Body of pancreas (tissue), 4 donors: ENCODE results near the gene NLRP5. TPM values are rescaled to one million over a fixed set of nuclear protein-coding genes. Genes with fewer than 3 reads are reported as not detected.
A peak's percentile ranks its signal among the peaks of the same experiment; 100 is the strongest.

Experiments
- ATAC-seq: fragments of 150-250 bp; one replicate; pipeline ENCODE4 v1.9.1; 2016
- DNase-seq, 4 donors: peaks; one replicate each; pipeline ENCODE4 v3.0.0-alpha.2; 2019
- H3K27ac ChIP-seq, 4 donors: fragments of 200-600 bp; sonication (generic); 1 replicate in 3 of 4; 2 replicates in 1 of 4; pipeline versions ENCODE4 v1.5.1 to v1.6.1; 2016 to 2019; ENCODE audit warnings: mild to moderate bottlenecking in 1 of 4, mixed read lengths in 1 of 4, moderate library complexity in 1 of 4
- H3K27me3 ChIP-seq, 2 donors: fragments of 200-600 bp; sonication (generic); one replicate each; pipeline ENCODE4 v1.6.0; 2016; ENCODE audit warnings: mild to moderate bottlenecking in 1 of 2
- H3K36me3 ChIP-seq, 2 donors: fragments of 200-600 bp; sonication (generic); replicated peaks in 1 of 2; 2 replicates each; pipeline ENCODE4 v1.5.1; 2016; ENCODE audit warnings: low read depth in 2 of 2; ENCODE audit not compliant: insufficient read depth in 1 of 2
- H3K4me1 ChIP-seq: fragments of 200-600 bp; sonication (generic); one replicate; pipeline ENCODE4 v1.6.0; 2016
- H3K4me3 ChIP-seq, 2 donors: fragments of 200-600 bp; sonication (generic); 1 replicate in 1 of 2; 2 replicates in 1 of 2; pipeline ENCODE4 v1.5.1; 2016 to 2019
- H3K9me3 ChIP-seq, 3 donors: fragments of 200-600 bp; sonication (generic); 1 replicate in 2 of 3; 2 replicates in 1 of 3; pipeline ENCODE4 v1.5.1; 2016
- POLR2A ChIP-seq, 3 donors: fragments of 450-650 bp; IDR thresholded peaks; one replicate each; pipeline ENCODE4 v1.6.1; 2016; ENCODE audit warnings: antibody characterized with exemption in 3 of 3, mild to moderate bottlenecking in 2 of 3
- WGBS, 2 donors: methylation state at CpG; one replicate each; pipeline ENCODE4 v1.1.5; 2017; 5-methylcytosine and 5-hydroxymethylcytosine counted together
- intact Hi-C: fragments of 100-400 bp; cut with DNase I; formaldehyde crosslinking; loops from one replicate; pipeline ENCODE4 v1.15.1; 2023
- small RNA-seq: library from RNA; depleted of rRNA; stranded (forward); fragments of <200 nt; gene quantifications from one replicate; pipeline ENCODE3, GENCODE V24; 2016
- total RNA-seq, 2 donors: library from RNA; depleted of rRNA; stranded (reverse); fragments of >200 nt; gene quantifications; one replicate each; pipeline ENCODE4 v1.1.0, GENCODE V29; 2016
- TF ChIP-seq, protein P1 (sequence below), 7 experiments: fragments of 450-650 bp in 4 of 7; fragments of 200-600 bp in 3 of 7; sonication (generic) in 3 of 7; IDR thresholded peaks; one replicate each; pipeline ENCODE4 v1.5.1; 2016 to 2019; ENCODE audit warnings: antibody characterized with exemption in 7 of 7

The NLRP5 gene
- total RNA-seq, 2 donors from 2014 or later, result not detected

DNA sequence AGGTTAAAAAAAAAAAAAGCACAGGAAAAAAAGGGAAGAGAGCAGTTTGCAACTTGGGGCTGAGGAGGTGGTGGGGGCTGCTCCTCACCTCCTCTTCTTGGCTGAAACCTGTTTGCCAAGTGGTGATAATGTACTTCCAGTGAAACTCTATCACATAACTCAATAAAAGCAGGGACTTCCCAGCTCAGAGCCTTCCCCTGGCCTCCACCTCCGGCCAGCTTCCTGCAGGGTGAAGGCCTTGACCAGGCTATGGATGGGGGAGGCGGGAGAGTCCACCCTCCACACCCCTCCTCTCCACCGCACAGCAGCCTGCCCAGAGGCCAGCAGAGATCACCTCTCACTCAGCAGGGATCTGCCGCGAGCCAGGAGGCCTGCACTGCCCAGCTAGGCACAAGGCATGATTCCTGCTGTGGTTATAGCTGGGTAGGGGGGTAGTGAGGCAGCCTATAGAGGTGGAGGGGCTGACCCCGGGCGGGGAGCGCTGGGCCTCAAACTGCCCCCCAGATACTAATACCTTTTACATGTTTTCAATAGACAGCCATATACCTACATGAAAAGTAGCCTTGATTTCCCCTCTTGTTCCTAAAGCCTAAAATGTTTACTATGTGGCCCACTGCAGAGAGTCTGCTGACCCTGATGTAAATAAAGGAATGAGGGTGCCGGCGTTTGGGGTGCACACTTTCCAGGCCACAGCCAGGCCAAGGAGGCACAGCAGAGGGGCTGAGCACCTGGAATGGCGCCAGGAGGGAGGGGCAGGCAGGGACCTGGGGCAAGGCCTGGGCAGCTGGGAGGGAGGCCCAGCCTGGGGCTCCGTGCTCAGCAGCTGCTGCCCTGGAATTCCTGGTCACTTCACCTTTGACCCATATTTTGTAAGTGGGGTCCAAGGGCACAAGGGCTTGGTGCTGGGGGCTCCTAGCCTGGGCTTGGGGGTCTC lies 124.2 kb downstream of the NLRP5 start:
- Histone ChIP-seq H3K4me3 (no peak overlapping the region), H3K27me3 (no peaks in the 10 kb centered on the region), H3K4me1 (peaks cover 93% of the 10 kb centered on the region), H3K27ac (peak overlapping the region; percentile 71 to 86 (median 80)), H3K36me3 (no peaks in the 10 kb centered on the region), H3K9me3 (no peaks in the 10 kb centered on the region)
- ATAC-seq, result peak; percentile 74
- TF ChIP-seq, protein P1, sequence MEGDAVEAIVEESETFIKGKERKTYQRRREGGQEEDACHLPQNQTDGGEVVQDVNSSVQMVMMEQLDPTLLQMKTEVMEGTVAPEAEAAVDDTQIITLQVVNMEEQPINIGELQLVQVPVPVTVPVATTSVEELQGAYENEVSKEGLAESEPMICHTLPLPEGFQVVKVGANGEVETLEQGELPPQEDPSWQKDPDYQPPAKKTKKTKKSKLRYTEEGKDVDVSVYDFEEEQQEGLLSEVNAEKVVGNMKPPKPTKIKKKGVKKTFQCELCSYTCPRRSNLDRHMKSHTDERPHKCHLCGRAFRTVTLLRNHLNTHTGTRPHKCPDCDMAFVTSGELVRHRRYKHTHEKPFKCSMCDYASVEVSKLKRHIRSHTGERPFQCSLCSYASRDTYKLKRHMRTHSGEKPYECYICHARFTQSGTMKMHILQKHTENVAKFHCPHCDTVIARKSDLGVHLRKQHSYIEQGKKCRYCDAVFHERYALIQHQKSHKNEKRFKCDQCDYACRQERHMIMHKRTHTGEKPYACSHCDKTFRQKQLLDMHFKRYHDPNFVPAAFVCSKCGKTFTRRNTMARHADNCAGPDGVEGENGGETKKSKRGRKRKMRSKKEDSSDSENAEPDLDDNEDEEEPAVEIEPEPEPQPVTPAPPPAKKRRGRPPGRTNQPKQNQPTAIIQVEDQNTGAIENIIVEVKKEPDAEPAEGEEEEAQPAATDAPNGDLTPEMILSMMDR (IDR thresholded peaks at IDR 0.05), result no peak
- peak in 1 of 3 donors; percentile 24 for TF ChIP-seq POLR2A (IDR thresholded peaks at IDR 0.05)
- intact Hi-C loops, result no loop called here
- DNase-seq, result peak; percentile 59 to 80 (median 74)
- WGBS, 2 donors, result 18 to 21% methylated on average over 7 to 12 of the region's 12 CpGs

Small RNA genes within 50 kb of the gene (small RNA-seq; reads per million reads assigned to genes)
- not detected for gene RF00019

Other genes with a start within 250 kb of the NLRP5 start
- not detected for gene NLRP9, start 248.4 kb upstream of the NLRP5 start, total RNA-seq
- not detected for gene RFPL4A, start 227.7 kb upstream of the NLRP5 start, total RNA-seq
- 1 to 10 TPM in 1 of 2 donors, not detected in 1; 2.3 TPM for gene RFPL4AL1, start 217.7 kb upstream of the NLRP5 start, total RNA-seq
- not detected for gene NLRP11, start 154.8 kb upstream of the NLRP5 start, total RNA-seq
- gene NLRP4, start 150.2 kb upstream of the NLRP5 start, total RNA-seq, result not detected
- gene NLRP13, start 54.4 kb upstream of the NLRP5 start, total RNA-seq, result not detected
- gene NLRP8, start 38.9 kb upstream of the NLRP5 start, total RNA-seq, result not detected
- gene ZNF787, start 134.5 kb downstream of the NLRP5 start, total RNA-seq, result 10 to 100 TPM; 12.7 to 21.1 TPM
- gene ZNF444, start 154.5 kb downstream of the NLRP5 start, total RNA-seq, result 10 to 100 TPM; 50.3 to 95.9 TPM
- gene GALP, start 189.2 kb downstream of the NLRP5 start, total RNA-seq, result not detected
- not detected for gene ZSCAN5B, start 211.0 kb downstream of the NLRP5 start, total RNA-seq
- gene ZSCAN5C, start 215.5 kb downstream of the NLRP5 start, total RNA-seq, result not detected